GM11168 (cell line): ENCODE results near the gene KRT85.

ENCODE experiments used
- in situ Hi-C: fragments of 300-500 bp; cut with MboI; formaldehyde crosslinking; loops from one replicate; pipeline ENCODE4 v1.12.0; 2022; ENCODE audit warnings: low sequenced_read_pairs; ENCODE audit not compliant: unreplicated experiment

Gene KRT85

DNA sequence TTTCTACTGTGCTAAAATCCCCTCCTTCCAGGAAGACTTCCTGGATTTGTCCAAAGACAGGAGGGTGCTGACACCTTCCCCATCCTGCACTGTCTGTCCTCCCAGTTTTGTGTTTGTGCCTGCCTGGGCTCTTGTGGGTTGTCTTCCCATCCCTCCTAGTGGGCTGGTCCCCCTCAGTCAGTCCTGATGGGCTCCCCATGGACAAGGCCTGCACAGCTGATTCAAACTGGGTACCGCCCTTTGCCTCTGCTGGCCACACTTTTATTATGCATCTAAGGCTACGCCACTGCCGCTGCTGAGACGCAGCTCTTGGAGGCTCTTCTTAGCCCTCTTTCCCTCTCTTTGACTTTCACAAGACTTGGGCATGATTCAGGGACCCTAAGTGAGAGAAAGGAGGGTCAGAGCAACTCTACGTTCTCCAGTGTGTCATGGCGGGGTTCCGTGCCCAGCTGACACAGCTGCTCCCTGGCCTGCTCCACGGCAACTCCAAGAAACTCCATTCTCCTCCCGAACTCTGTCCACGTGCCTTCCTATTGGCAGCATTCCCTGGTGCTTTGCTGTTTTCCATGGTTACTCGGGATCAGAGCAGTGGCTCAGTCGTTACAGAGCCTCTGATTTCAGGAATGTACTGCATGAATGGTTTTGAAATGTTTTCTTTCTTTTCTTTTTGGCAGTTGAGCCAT, 3.8 kb upstream of the KRT85 start:
- in situ Hi-C loops: no loop called here

DNA sequence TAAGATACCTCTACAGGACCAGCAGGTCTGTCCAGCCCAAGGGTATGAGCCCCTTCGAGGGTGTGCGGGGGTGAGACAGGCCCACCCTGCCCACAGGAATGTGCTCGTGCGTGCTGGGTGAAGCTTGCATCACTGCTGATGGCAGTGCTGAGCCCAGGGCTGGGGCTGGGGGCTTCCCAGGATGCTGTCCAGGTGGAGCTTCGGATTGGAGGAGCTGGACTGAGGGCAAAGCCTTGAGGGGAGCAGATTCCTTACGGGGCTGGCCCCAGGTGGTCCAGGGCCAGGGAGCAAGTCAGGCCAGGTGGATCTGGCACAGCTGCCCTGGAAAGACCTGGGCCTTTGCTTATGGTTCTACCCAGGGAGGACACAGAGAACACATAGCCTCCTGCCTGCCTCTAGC, 2.5 kb upstream of the KRT85 start:
- in situ Hi-C loops: loop anchor here (10.0 kb wide), 1 partner anchor 495 kb away; no protein-coding TSS in a partner anchor

DNA sequence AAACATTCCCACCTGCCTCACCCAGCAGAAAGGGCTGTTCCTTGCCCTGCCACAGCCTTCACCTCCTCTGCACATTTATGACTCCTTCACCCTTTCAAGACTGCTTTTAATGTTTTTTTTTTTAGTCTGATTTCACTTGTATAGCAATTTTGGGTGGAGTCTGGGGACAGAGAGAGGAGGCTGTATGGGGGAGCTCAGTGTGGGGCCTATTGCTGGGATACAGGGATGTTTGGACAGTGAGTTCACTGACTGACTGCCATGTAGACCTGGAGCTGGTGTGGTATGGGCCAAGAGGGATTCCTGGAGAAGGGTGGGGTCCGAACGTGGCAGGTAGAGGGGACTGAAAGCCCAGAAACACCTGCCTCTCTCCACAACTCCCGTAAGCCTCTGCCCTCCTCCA, 1.9 kb upstream of the KRT85 start:
- in situ Hi-C loops: loop anchor here (10.0 kb wide), 1 partner anchor 496 kb away; no protein-coding TSS in a partner anchor

DNA sequence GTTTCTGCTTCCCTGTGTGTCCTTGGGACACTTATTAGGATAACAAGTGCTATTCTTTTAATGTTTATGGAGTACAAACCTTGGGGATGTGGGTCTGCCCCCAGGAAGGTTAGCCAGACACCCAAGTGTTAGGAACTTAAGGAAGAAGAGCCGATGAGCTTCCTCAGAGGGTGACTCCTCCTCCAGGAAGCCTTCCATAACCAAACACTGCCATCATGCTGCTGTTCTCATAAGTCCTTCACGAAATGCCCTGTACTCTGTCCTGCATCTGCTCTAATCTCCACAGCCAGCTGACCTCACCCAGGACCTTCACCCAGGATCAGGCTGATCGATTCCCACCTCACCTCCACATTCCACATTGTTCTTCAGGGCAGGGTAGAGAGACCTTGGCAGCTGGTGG, 1.2 kb upstream of the KRT85 start:
- in situ Hi-C loops: loop anchor here (10.0 kb wide), 1 partner anchor 496 kb away; no protein-coding TSS in a partner anchor

DNA sequence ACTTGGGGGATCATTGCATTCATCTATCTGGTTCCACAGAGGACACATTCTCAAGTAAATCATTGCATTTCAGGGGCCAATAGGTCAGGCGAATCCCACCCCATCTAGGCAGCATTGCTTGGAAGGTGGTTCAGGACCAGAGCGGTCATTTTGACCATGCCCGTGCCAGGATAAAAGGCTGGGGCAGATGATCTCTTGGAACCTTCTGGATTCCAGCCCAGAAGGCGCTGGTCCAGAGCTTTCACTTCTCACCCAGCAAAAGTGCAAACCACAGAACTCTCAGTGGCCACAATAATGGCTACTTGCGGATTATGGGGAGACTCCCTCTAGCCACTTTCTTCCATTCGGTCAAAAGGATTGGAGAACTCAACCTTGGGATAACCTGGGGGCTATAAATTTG, 595 bp upstream of the KRT85 start:
- in situ Hi-C loops: loop anchor here (10.0 kb wide), 1 partner anchor 497 kb away; no protein-coding TSS in a partner anchor

DNA sequence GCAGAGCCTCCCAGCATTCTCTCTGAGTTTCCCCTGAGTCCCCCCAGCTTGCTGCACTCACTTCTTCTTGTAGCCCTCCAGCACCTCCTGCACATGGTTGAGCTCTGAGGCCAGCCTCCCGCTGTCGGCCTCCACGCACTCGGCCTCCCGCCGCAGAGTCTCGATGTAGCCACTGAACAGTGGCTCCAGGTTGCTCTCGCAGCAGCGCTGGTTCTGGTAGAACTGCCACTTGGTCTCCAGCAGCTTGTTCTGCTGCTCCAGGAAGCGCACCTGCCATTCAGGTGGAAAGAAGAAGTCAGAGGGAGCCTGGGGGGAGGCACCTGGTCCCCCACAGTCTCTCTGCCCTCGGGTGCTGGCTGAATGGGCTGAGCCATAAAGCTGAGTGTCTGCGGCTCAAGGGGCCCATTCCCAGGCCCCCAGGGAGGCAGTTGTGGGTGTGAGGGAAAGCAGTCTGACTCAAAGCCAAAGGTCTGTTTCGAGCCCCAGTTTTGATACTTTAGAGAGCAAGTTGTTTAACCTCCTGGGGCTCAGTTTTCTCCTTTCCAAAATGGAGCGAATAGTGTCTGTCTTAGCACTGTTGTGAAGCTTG, 2.3 kb downstream of the KRT85 start:
- in situ Hi-C loops: loop anchor here (10.0 kb wide), 1 partner anchor 500 kb away; no protein-coding TSS in a partner anchor

DNA sequence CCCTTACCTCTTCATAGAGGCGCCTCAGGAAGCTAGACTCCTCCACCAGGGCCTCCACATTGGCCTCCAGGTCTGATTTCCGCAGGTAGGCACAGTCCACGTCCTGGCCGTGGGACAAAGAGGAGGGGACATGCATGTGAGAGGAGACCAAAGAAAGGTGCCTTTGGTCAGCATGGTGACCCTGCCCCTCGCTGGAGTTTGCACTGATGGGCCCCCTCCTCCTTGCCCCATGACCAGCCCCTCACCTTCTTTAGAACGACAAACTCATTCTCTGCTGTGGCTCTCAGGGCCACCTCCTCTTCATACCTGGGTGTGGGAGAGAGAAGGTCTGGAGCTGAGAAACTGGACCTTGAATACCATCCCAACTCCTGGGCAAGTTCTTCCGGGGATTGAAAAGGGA, 3.2 kb downstream of the KRT85 start:
- in situ Hi-C loops: loop anchor here (10.0 kb wide), 1 partner anchor 501 kb away; no protein-coding TSS in a partner anchor

DNA sequence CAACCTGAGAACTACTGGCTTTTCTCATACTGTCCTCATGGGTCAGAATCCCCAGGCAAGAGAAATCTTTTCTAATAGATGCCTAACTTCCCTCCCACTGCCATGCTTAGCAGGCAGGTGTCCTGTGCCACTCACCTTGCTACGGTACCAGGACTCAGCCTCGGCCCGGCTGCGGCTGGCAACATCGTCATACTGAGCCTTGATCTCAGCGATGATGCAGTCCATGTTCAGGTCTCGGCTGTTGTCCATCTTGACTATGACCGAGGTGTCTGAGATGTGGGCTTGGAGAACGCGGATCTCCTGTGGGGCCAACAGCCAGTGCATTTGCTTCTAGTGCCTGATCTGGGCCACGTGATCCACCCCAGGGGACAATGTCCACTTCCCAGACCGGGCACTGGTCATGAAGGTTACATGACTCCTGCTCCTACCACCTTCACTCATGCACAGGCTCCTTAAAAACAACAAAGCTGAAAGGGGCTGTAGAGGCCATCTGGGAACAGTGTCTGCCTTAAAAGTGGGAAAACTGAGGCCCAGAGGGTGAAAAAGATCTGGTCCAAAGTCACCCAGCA, 4.1 kb downstream of the KRT85 start:
- in situ Hi-C loops: loop anchor here (10.0 kb wide), 1 partner anchor 502 kb away; no protein-coding TSS in a partner anchor

DNA sequence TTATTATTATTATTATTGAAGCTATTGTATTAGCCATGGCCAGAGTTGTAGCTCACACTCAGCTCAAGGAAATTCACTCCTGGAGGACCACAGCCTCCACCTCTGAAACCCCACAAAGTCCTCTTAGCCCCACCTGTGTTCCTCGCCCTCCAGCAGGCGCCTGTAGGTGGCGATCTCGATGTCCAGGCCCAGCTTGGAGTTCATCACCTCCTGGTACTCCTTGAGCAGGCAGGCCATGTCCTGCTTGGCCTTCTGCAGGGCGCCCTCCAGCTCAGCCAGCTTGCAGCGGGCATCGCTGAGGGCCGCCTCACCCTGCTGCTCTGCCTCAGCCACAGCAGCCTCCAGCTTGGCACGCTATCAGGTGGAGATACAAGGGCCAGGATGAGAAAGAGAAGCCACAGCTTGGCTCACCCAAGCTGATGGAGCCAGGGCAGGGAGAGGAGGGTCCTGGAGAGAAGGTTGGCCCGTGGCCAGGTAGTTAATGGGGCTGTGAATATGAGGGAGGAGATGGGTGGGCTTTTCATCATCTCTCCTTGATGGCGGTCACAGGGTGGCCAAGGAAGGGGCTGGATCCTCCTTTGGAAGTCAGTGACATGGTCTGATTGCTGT, 5.1 kb downstream of the KRT85 start:
- in situ Hi-C loops: loop anchor here (10.0 kb wide), 1 partner anchor 503 kb away; no protein-coding TSS in a partner anchor

DNA sequence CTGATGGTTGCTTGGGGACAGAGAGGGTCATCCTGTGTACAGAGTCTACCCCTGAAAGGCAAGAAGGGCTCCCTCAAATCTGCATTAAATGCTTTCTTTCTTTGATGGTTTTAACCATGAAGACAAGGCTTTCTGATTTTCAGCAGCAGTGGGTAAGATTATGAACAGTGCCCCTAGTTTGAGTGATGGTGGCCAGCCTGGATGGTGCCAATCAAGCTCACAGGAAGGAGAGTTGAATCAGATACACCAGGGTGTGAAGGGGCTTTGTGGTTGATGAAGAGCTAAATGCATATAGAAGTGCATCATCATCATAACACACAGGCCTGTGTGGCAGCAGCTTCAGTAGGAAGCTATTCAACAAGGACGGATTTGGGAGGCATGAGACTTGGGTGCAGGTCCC, 5.7 kb downstream of the KRT85 start:
- in situ Hi-C loops: loop anchor here (10.0 kb wide), 1 partner anchor 503 kb away; no protein-coding TSS in a partner anchor

DNA sequence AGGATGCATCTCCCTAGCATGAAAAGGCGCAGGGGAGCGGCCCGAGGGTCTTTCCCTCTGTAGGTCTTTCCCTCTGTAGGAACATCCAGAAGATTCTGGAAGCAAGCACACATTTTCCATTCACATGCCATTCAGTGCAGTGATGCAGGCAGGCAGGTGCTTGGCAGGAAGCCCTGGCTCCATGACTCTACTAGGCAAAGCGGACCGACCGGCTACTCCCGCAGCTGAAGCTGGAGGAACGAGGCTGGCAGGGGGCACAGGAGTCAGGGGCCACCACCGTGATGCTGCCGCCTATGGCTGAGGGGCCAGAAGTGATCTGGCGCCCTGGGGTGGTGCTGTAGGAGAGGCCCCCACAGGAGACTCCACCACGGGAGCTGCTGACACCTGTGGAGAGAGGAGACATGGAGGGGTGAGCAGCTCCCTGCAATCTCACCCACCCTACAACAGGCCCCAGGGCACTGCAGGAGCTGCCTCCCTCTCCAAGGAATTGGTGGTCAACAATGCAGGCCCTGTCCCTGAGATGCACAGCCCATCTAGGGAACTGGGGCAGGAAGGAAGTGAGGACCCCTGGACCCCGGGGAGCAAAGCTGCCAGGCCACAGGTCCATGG, 6.5 kb downstream of the KRT85 start:
- in situ Hi-C loops: loop anchor here (10.0 kb wide), 1 partner anchor 504 kb away; no protein-coding TSS in a partner anchor

DNA sequence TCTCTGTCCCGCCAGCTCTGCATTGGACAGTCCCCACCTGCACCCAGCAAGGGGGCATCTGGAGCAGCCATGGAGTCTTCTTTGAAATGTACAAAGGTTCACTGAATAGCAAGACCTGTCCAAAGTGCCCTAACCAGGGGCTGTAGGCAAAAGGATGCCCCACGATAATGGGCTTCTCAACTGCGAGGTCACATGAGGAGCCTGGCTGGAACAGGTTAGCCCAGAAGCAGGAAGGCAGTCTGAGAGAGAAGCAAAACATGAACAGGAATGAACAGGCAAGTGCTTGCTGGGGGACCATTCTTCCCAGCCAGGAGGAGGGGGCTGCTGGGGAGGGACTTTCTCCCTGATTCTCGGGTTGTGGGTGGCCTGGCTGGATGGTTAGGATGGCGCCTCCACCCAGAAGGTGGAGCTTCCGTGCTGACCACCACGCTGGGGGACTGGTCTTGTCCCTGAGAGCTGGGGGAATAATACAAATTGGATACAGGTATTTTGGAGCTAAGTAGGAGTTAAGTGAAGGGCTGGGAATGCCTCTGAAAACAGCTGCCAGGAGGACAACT, 7.1 kb downstream of the KRT85 start:
- in situ Hi-C loops: loop anchor here (10.0 kb wide), 1 partner anchor 505 kb away; no protein-coding TSS in a partner anchor

DNA sequence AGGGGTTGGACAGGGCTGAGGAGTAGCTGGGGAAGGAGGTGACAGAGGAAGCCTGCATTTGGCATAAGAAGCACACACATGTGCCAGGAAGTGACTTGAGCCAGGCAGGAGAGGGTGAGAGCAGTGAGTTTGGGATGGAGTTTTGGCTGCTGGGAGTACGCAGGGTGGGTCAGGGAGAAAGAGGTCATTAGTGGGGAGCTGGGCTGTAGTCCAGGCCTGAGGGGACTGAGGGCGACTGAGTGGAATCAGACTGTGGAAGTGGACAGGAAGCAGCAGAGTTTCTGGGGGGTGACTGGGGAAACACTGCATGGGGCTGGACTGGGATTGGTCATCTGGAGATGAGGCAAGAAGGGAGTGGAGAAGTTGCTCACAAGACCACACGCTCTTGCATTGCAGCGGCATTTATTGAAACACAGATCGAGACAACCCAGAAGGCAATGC, 7.6 kb downstream of the KRT85 start:
- in situ Hi-C loops: loop anchor here (10.0 kb wide), 1 partner anchor 505 kb away; no protein-coding TSS in a partner anchor

DNA sequence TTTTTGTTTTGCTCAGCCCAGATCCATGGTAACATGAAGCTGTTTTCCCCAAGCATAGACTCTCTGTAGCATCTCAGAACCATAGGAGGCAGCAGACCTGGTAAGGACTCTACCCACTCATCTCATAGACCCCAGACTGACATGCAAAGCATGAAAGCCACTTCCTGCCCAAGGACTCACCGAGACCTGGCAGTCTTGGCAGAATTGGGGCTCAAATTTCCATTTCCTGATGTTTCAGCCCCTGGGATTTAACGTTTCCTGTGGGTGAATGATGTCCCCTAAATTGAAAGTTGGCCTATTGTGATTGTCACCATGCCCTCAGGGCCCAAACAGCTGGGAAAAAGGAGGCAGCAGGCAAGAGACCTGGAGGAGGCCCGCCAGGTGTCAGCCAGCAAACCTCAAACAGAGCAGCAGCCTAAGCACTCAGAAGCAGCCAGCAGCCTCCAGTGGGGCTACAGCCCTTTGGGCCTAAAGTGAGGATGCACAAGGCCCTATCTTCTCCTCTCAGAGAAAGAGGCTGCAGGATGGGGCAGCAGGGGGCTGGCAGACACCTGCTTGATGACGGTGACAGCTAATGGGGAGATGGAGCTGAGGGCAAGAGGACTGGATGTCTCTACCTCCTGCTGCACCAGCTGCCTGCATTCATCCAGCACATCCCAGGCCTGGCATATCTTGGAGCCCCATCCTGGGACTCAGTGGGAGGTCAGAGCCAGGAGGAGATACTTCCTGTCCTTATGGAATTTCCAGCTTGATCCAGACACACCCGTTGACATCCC, 8.5 kb downstream of the KRT85 start:
- in situ Hi-C loops: no loop called here

DNA sequence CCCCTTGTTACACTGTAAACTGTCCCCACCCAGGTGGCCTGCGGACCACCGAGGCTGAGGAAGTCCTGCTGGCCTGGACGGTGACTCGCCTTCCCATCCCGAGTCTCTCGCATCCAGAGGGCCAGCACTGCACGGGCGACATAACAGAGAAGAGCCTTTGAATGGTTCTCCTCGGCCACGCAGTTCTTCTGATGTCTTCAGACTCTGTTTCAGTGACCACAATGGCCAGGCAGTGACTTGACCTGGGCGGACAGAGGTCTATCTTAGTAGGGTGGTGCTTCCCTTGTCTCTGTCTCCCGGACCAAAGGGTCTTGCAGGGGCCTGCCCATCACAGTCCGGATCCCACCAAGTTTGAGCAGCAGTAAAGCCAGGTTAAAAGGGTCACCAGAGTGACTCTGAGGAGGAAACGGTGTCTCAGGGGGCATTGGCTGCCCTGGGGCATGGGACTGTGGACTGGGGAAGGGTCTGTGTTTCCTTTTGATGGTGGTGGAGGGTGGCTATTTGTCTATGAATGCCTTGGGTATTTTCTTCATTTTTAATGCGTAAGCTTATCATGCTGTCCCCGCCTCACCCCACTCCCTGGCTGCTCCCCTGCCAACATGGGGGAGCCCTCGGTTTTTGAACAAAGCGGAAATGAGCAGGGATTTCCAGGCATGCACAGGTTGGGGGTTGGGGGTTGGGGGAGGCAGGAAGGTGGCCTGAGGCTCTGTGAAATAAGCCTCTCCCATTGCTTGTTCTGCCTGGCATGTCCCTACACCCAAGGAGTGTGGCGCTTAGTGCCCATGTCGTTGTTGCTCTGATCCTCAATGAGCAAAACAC, 10.3 kb downstream of the KRT85 start:
- in situ Hi-C loops: no loop called here

DNA sequence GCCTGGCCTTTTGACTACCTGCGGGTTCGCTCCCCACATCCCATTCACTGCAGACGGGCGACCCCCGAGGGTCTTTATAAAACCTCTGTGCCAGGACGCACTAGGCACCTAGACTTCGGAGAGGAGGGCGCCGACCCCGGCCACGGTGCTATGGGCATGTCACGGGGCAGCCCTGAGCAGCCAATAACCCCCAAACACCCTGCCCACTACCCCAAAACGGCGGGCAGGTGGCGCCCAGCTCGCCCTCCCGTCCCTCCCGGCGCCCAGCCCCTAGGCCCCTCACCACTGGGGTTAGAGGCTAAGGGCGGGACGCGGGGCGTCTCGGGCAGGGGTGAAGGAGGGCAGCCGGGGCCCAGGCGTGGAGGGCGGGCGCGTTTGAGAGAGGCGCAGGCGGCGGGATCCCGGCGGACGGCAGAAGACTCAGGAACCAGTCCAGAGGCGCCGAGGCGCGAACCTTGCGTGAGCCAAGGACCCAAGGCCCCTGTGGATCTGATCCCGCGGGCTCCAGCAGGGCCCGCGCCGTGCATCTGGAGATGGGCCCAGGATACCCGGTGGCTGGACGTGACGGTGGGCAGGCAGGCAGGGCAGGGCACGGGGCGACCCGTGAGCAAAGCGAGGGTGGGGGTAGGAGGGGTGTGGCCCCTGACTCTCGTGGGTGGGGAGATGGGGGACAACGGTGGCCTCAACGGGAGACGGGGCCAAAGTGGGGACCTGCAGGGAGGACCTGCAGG, 11.1 kb downstream of the KRT85 start:
- in situ Hi-C loops: no loop called here

DNA sequence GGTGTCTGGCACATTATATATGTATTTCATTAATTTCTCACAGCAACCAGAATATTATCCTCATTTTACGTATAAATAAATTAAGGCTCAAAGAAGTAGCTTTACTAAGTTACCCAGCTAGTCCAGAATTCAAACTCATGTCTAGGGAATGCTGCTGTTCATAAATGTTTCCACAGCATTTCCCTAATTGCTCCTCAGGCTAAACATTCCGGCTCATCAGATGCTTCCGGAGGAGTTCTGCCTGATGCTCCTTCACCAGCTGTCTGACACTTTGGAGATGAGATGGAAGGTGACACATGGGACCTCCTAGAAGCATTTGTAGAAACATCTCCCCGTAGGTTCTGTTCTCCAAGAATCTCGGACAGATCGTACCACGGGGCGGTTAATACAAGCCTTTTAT, 12.1 kb downstream of the KRT85 start:
- in situ Hi-C loops: no loop called here

DNA sequence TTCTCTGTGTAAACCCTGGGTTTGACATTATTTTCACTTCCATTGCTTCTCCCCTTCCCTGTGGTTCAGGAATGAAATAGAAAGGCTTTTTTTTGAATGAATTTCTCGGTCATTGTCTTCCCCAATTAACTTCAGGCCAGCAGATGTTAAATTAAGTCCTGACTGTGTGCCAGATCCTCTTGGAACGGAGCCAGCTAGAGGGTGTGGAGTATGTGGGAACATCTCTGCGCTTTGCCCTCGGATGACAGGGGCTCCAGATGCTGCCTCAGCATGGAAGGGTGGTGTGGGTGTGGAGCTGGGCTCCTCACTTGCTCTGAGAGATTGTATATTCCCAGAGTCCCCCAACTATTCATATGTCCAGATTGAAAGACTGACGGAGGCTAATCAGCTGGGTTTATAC, 13.1 kb downstream of the KRT85 start:
- in situ Hi-C loops: no loop called here
